ENCODE data around the gene RFLNA. TPM values are rescaled to one million over a fixed set of nuclear protein-coding genes. Genes with fewer than 3 reads are reported as not detected.

RFLNA gene
- total and polyA plus RNA-seq, 2 experiments from 2014 or later = 3.9 to 20.4 TPM

DNA sequence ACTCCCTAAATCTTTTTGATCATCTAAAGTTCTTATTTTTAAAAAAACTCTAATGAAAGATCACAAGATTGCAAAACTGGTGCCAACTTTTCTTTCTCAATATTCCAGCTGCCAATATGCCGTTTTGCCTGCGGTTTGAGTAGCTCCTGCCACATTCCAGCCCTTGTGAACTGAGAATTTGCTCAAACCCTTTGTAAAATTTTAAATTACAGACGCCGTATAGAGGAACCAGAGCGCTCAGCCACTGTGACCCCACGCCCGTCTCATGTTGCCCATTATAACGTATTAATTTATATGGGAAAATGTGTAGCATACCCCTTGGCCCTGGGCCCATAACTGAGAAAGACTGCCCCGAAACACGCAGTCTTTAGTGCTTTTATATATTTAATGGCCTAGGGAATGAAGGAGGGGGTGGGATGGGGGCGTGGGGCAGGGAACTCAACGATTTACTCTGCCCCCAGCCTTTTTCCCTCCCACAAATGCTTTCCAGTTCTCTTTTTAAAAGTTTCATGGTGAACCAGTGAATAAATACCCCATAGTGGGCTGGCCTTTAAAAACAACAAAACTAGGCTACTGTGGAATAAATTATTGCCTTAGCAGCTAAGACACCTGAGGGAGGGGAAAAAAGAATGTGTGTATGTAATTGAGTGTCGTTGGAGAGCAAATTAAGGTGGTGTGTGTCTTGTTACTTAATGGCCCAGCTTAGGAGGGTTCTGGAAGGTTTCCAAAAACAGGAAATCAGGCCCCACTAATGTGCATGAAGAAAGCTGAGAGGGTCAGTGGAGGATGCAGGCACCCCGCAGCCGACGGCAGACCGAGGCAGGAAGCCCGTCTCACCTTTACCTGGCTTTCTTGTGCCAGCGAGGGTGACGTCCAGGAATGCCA, 45.7 kb upstream of the RFLNA start (continued):
- TF ChIP-seq, protein P1, sequence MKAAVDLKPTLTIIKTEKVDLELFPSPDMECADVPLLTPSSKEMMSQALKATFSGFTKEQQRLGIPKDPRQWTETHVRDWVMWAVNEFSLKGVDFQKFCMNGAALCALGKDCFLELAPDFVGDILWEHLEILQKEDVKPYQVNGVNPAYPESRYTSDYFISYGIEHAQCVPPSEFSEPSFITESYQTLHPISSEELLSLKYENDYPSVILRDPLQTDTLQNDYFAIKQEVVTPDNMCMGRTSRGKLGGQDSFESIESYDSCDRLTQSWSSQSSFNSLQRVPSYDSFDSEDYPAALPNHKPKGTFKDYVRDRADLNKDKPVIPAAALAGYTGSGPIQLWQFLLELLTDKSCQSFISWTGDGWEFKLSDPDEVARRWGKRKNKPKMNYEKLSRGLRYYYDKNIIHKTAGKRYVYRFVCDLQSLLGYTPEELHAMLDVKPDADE (IDR thresholded peaks at IDR 0.05) = no peak
- no peak for TF ChIP-seq STAT1 (IDR thresholded peaks at IDR 0.05; ENCODE audit: unreplicated experiment)
- no peak for TF ChIP-seq CREB1 (CRISPR knock-in tag; IDR thresholded peaks at IDR 0.05; ENCODE audit: low read depth)
- no peak for TF ChIP-seq POLR2AphosphoS5 (IDR thresholded peaks at IDR 0.05; ENCODE audit: low read depth)
- no peak for TF ChIP-seq JUNB (IDR thresholded peaks at IDR 0.05; ENCODE audit: unreplicated experiment)
- TF ChIP-seq NANOG (IDR thresholded peaks at IDR 0.05; ENCODE audit: borderline replicate concordance) = no peak
- TF ChIP-seq, protein P2, sequence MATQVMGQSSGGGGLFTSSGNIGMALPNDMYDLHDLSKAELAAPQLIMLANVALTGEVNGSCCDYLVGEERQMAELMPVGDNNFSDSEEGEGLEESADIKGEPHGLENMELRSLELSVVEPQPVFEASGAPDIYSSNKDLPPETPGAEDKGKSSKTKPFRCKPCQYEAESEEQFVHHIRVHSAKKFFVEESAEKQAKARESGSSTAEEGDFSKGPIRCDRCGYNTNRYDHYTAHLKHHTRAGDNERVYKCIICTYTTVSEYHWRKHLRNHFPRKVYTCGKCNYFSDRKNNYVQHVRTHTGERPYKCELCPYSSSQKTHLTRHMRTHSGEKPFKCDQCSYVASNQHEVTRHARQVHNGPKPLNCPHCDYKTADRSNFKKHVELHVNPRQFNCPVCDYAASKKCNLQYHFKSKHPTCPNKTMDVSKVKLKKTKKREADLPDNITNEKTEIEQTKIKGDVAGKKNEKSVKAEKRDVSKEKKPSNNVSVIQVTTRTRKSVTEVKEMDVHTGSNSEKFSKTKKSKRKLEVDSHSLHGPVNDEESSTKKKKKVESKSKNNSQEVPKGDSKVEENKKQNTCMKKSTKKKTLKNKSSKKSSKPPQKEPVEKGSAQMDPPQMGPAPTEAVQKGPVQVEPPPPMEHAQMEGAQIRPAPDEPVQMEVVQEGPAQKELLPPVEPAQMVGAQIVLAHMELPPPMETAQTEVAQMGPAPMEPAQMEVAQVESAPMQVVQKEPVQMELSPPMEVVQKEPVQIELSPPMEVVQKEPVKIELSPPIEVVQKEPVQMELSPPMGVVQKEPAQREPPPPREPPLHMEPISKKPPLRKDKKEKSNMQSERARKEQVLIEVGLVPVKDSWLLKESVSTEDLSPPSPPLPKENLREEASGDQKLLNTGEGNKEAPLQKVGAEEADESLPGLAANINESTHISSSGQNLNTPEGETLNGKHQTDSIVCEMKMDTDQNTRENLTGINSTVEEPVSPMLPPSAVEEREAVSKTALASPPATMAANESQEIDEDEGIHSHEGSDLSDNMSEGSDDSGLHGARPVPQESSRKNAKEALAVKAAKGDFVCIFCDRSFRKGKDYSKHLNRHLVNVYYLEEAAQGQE (IDR thresholded peaks at IDR 0.05; ENCODE audit: unreplicated experiment) = no peak
- no peak for TF ChIP-seq ZNF331 (CRISPR knock-in tag; IDR thresholded peaks at IDR 0.05; ENCODE audit: low read depth)
- no peak for TF ChIP-seq EZH2phosphoT487 (IDR thresholded peaks at IDR 0.05; ENCODE audit: unreplicated experiment)
- no peak for TF ChIP-seq EZH2 (IDR thresholded peaks at IDR 0.05; ENCODE audit: low read depth, unreplicated experiment)

DNA sequence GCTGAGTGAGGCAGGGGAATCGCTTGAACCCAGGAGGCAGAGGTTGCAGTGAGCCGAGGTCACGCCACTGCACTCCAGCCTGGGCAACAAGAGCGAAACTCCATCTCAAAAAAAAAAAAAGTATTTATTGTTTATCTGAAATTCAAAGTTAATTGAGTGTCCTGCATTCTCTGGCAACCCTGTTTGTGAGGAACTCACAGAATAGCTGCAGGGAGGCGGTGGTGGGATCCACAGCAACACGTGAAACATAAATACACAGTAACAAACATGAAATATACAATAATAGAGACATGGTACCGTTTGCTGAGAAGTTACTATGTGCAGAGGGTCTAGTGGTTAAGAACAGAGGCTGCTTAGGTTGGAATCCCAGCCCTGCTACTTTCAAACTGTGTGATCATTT, 43.7 kb upstream of the RFLNA start:
- H3K27me3 ChIP-seq (ENCODE audit: insufficient read depth) = no peaks in the 10 kb centered on the region
- DNase-seq (ENCODE audit: low spot score) (no peak), ATAC-seq (no peak)
- H3K36me3 ChIP-seq (ENCODE audit: insufficient read depth) = no peaks in the 10 kb centered on the region
- H3K79me2 ChIP-seq (replicated peaks; ENCODE audit: insufficient read depth) = no peaks in the 10 kb centered on the region
- Mint-ChIP-seq H3K27me3 (ENCODE audit: insufficient read depth, low read depth, poor library complexity) (peaks cover 6% of the 10 kb centered on the region), H3K4me1 (peaks cover 15% of the 10 kb centered on the region), H3K4me3 (no peak overlapping the region), H3K9me3 (no peaks in the 10 kb centered on the region), H3K27ac (no peak overlapping the region), H3K36me3 (ENCODE audit: low read depth) (no peaks in the 10 kb centered on the region)
- H3F3A ChIP-seq (replicated peaks; ENCODE audit: low read depth) = no peaks in the 10 kb centered on the region
- H3K4me3 ChIP-seq = no peak overlapping the region
- no peak overlapping the region for H2AFZ ChIP-seq
- no peak overlapping the region for H3K27ac ChIP-seq (ENCODE audit: low read depth)
- no peaks in the 10 kb centered on the region for H4K20me1 ChIP-seq (replicated peaks; ENCODE audit: insufficient read depth)
- H3K4me1 ChIP-seq (ENCODE audit: insufficient read depth) = peaks cover 6% of the 10 kb centered on the region; the same call in 1 of the 2 replicates
- H3K9me2 ChIP-seq (ENCODE audit: insufficient read depth) = no peaks in the 10 kb centered on the region
- H3K4me2 ChIP-seq = no peak overlapping the region
- TF ChIP-seq, protein P3, sequence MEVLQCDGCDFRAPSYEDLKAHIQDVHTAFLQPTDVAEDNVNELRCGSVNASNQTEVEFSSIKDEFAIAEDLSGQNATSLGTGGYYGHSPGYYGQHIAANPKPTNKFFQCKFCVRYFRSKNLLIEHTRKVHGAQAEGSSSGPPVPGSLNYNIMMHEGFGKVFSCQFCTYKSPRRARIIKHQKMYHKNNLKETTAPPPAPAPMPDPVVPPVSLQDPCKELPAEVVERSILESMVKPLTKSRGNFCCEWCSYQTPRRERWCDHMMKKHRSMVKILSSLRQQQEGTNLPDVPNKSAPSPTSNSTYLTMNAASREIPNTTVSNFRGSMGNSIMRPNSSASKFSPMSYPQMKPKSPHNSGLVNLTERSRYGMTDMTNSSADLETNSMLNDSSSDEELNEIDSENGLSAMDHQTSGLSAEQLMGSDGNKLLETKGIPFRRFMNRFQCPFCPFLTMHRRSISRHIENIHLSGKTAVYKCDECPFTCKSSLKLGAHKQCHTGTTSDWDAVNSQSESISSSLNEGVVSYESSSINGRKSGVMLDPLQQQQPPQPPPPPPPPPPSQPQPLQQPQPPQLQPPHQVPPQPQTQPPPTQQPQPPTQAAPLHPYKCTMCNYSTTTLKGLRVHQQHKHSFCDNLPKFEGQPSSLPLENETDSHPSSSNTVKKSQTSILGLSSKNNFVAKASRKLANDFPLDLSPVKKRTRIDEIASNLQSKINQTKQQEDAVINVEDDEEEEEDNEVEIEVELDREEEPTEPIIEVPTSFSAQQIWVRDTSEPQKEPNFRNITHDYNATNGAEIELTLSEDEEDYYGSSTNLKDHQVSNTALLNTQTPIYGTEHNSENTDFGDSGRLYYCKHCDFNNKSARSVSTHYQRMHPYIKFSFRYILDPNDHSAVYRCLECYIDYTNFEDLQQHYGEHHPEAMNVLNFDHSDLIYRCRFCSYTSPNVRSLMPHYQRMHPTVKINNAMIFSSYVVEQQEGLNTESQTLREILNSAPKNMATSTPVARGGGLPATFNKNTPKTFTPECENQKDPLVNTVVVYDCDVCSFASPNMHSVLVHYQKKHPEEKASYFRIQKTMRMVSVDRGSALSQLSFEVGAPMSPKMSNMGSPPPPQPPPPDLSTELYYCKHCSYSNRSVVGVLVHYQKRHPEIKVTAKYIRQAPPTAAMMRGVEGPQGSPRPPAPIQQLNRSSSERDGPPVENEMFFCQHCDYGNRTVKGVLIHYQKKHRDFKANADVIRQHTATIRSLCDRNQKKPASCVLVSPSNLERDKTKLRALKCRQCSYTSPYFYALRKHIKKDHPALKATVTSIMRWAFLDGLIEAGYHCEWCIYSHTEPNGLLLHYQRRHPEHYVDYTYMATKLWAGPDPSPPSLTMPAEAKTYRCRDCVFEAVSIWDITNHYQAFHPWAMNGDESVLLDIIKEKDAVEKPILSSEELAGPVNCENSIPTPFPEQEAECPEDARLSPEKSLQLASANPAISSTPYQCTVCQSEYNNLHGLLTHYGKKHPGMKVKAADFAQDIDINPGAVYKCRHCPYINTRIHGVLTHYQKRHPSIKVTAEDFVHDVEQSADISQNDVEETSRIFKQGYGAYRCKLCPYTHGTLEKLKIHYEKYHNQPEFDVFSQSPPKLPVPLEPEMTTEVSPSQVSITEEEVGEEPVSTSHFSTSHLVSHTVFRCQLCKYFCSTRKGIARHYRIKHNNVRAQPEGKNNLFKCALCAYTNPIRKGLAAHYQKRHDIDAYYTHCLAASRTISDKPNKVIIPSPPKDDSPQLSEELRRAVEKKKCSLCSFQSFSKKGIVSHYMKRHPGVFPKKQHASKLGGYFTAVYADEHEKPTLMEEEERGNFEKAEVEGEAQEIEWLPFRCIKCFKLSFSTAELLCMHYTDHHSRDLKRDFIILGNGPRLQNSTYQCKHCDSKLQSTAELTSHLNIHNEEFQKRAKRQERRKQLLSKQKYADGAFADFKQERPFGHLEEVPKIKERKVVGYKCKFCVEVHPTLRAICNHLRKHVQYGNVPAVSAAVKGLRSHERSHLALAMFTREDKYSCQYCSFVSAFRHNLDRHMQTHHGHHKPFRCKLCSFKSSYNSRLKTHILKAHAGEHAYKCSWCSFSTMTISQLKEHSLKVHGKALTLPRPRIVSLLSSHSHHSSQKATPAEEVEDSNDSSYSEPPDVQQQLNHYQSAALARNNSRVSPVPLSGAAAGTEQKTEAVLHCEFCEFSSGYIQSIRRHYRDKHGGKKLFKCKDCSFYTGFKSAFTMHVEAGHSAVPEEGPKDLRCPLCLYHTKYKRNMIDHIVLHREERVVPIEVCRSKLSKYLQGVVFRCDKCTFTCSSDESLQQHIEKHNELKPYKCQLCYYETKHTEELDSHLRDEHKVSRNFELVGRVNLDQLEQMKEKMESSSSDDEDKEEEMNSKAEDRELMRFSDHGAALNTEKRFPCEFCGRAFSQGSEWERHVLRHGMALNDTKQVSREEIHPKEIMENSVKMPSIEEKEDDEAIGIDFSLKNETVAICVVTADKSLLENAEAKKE (CRISPR knock-in tag; IDR thresholded peaks at IDR 0.05) = no peak
- no peak for TF ChIP-seq ZNF331 (CRISPR knock-in tag; IDR thresholded peaks at IDR 0.05; ENCODE audit: low read depth)
- no peak for TF ChIP-seq CREB1 (CRISPR knock-in tag; IDR thresholded peaks at IDR 0.05; ENCODE audit: low read depth)
- no peak for TF ChIP-seq STAT1 (IDR thresholded peaks at IDR 0.05; ENCODE audit: unreplicated experiment)

Data from GM23338 (cell line).